HEK293 (cell line): Measurements from ENCODE around the gene APLP1.

Experiments used
- BCL11A ChIP-seq: fragments of 450-650 bp; formaldehyde crosslinking; IDR thresholded peaks from 2 replicates; pipeline ENCODE4 v1.5.1; 2016; ENCODE audit warnings: low read depth, missing biosample characterization, missing genetic modification characterization
- IKZF3 ChIP-seq: fragments of 450-650 bp; IDR thresholded peaks from 2 replicates; pipeline ENCODE4 v1.5.0; 2018; ENCODE audit warnings: missing biosample characterization, mild to moderate bottlenecking, missing genetic modification characterization, moderate library complexity
- KLF16 ChIP-seq: fragments of 450-650 bp; formaldehyde crosslinking; IDR thresholded peaks from 2 replicates; pipeline ENCODE4 v1.5.1; 2017; ENCODE audit warnings: missing biosample characterization, missing genetic modification characterization
- PBX3 ChIP-seq: sonication (generic); formaldehyde crosslinking; IDR thresholded peaks from 2 replicates; pipeline ENCODE4 v1.8.1; 2022; ENCODE audit warnings: mild to moderate bottlenecking, moderate library complexity, missing genetic modification reagents
- PRDM10 ChIP-seq: fragments of 450-650 bp; formaldehyde crosslinking; IDR thresholded peaks from 2 replicates; pipeline ENCODE4 v1.5.1; 2016; ENCODE audit warnings: missing biosample characterization, missing genetic modification characterization
- SALL2 ChIP-seq: fragments of 450-650 bp; formaldehyde crosslinking; IDR thresholded peaks from 2 replicates; pipeline ENCODE4 v1.5.0; 2017; ENCODE audit warnings: missing biosample characterization, mild to moderate bottlenecking, missing genetic modification characterization, borderline replicate concordance
- SCRT2 ChIP-seq: fragments of 450-650 bp; formaldehyde crosslinking; IDR thresholded peaks from 2 replicates; pipeline ENCODE4 v1.5.1; 2016; ENCODE audit warnings: missing biosample characterization, missing genetic modification characterization
- SETDB1 ChIP-seq: IDR thresholded peaks from one replicate; pipeline ENCODE4 v1.6.1; 2017; ENCODE audit warnings: mild to moderate bottlenecking, low read length, moderate library complexity, mixed read lengths; ENCODE audit not compliant: insufficient read length
- SP3 ChIP-seq: fragments of 450-650 bp; formaldehyde crosslinking; IDR thresholded peaks from 2 replicates; pipeline ENCODE4 v1.5.1; 2016; ENCODE audit warnings: missing biosample characterization, missing genetic modification characterization
- WT1 ChIP-seq: fragments of 450-650 bp; formaldehyde crosslinking; IDR thresholded peaks from 2 replicates; pipeline ENCODE4 v1.5.1; 2016; ENCODE audit warnings: missing biosample characterization, missing genetic modification characterization
- ZBTB44 ChIP-seq: fragments of 450-650 bp; IDR thresholded peaks from 2 replicates; pipeline ENCODE4 v1.5.1; 2018; ENCODE audit warnings: missing biosample characterization, mild to moderate bottlenecking, missing genetic modification characterization
- ZFP37 ChIP-seq: fragments of 450-650 bp; formaldehyde crosslinking; IDR thresholded peaks from 2 replicates; pipeline ENCODE4 v1.5.1; 2016; ENCODE audit warnings: missing biosample characterization, missing genetic modification characterization
- ZIC2 ChIP-seq: fragments of 450-650 bp; formaldehyde crosslinking; IDR thresholded peaks from 2 replicates; pipeline ENCODE4 v1.5.1; 2016; ENCODE audit warnings: missing biosample characterization, missing genetic modification characterization
- ZNF37A ChIP-seq: fragments of 450-650 bp; IDR thresholded peaks from 2 replicates; pipeline ENCODE4 v1.5.1; 2018; ENCODE audit warnings: missing biosample characterization, missing genetic modification characterization
- ZNF449 ChIP-seq: fragments of 450-650 bp; formaldehyde crosslinking; IDR thresholded peaks from 2 replicates; pipeline ENCODE4 v1.5.1; 2017; ENCODE audit warnings: missing biosample characterization, mild to moderate bottlenecking, missing genetic modification characterization, moderate library complexity
- ZNF473 ChIP-seq: fragments of 450-650 bp; formaldehyde crosslinking; IDR thresholded peaks from 2 replicates; pipeline ENCODE4 v1.5.1; 2017; ENCODE audit warnings: missing biosample characterization, missing genetic modification characterization
- ZNF48 ChIP-seq: fragments of 450-650 bp; formaldehyde crosslinking; IDR thresholded peaks from 2 replicates; pipeline ENCODE4 v1.5.1; 2016; ENCODE audit warnings: missing biosample characterization, missing genetic modification characterization
- ZNF488 ChIP-seq: fragments of 450-650 bp; formaldehyde crosslinking; IDR thresholded peaks from 2 replicates; pipeline ENCODE4 v1.5.1; 2016; ENCODE audit warnings: missing biosample characterization, missing genetic modification characterization
- ZNF518A ChIP-seq: fragments of 450-650 bp; formaldehyde crosslinking; conservative IDR thresholded peaks from 2 replicates; pipeline ENCODE4 v1.5.1; 2016; ENCODE audit warnings: low read depth, missing biosample characterization, missing genetic modification characterization
- ZNF521 ChIP-seq: fragments of 450-650 bp; formaldehyde crosslinking; IDR thresholded peaks from 2 replicates; pipeline ENCODE4 v1.5.1; 2017; ENCODE audit warnings: missing biosample characterization, mild to moderate bottlenecking, missing genetic modification characterization
- ZNF600 ChIP-seq: fragments of 450-650 bp; formaldehyde crosslinking; IDR thresholded peaks from 2 replicates; pipeline ENCODE4 v1.5.1; 2016; ENCODE audit warnings: missing biosample characterization, missing genetic modification characterization
- ZNF629 ChIP-seq: fragments of 450-650 bp; formaldehyde crosslinking; IDR thresholded peaks from 2 replicates; pipeline ENCODE4 v1.5.1; 2017; ENCODE audit warnings: missing biosample characterization, missing genetic modification characterization
- ZNF658 ChIP-seq: fragments of 450-650 bp; formaldehyde crosslinking; IDR thresholded peaks from 2 replicates; pipeline ENCODE4; 2016; ENCODE audit warnings: missing biosample characterization, missing genetic modification characterization
- ZNF707 ChIP-seq: fragments of 450-650 bp; formaldehyde crosslinking; IDR thresholded peaks from 2 replicates; pipeline ENCODE4 v1.5.1; 2016; ENCODE audit warnings: missing biosample characterization, missing genetic modification characterization
- ZNF830 ChIP-seq: fragments of 450-650 bp; IDR thresholded peaks from 2 replicates; pipeline ENCODE4 v1.5.0; 2018; ENCODE audit warnings: missing biosample characterization, missing genetic modification characterization, low read depth, mild to moderate bottlenecking, moderate library complexity
- ZXDB ChIP-seq: fragments of 450-650 bp; formaldehyde crosslinking; IDR thresholded peaks from 2 replicates; pipeline ENCODE4 v1.5.1; 2016; ENCODE audit warnings: missing biosample characterization, missing genetic modification characterization

Gene APLP1

GRCh38 chr19:35882114-35882832, 13.9 kb downstream of the APLP1 start (continued):
- peak; percentile 100 for TF ChIP-seq ZNF518A (tag by site-specific recombination)
- TF ChIP-seq ZNF449: peak; percentile 33; the same call in 1 of the 2 replicates
- no peak for TF ChIP-seq IKZF3 (tag by site-specific recombination)
- TF ChIP-seq PBX3 (CRISPR knock-in tag): no peak
- no peak for TF ChIP-seq ZNF521
- TF ChIP-seq ZNF600 (tag by site-specific recombination): no peak
- TF ChIP-seq ZBTB44 (tag by site-specific recombination): peak; percentile 74; the same call in 1 of the 2 replicates
- TF ChIP-seq BCL11A (tag by site-specific recombination): peak; percentile 78; the same call in 1 of the 2 replicates
- no peak for TF ChIP-seq ZNF473 (tag by site-specific recombination)
- no peak for TF ChIP-seq ZNF658 (tag by site-specific recombination)
- TF ChIP-seq WT1 (tag by site-specific recombination): peak; percentile 79
- TF ChIP-seq ZIC2 (tag by site-specific recombination): no peak
- TF ChIP-seq ZNF830 (tag by site-specific recombination): no peak
- peak; percentile 99 for TF ChIP-seq ZXDB
- TF ChIP-seq ZFP37 (tag by site-specific recombination): peak; percentile 100
- TF ChIP-seq ZNF37A (tag by site-specific recombination): no peak
- peak; percentile 37; the same call in 1 of the 2 replicates for TF ChIP-seq KLF16 (tag by site-specific recombination)
- no peak for TF ChIP-seq SETDB1
- TF ChIP-seq ZNF488: 0 out of 2 replicates have a peak, but pooled peaks have one; percentile 38
- TF ChIP-seq SP3 (tag by site-specific recombination): peak; percentile 74
- no peak for TF ChIP-seq ZNF707 (tag by site-specific recombination)
- TF ChIP-seq ZNF629 (tag by site-specific recombination): peak; percentile 95
- TF ChIP-seq SALL2 (tag by site-specific recombination): no peak
- no peak for TF ChIP-seq ZNF48 (tag by site-specific recombination)
- peak; percentile 94 for TF ChIP-seq SCRT2 (tag by site-specific recombination)
- peak; percentile 58; the same call in 1 of the 2 replicates for TF ChIP-seq PRDM10 (tag by site-specific recombination)
